Left renal cortex interstitium (tissue), 4 donors: ENCODE results near the gene WDR41. TPM values are rescaled to one million over a fixed set of nuclear protein-coding genes. Genes with fewer than 3 reads are reported as not detected.
"Not testable (repeated sequence)": the region's sequence is repeated elsewhere in the genome, so short reads cannot be mapped to it uniquely, and the experiment has no call there.

Source experiments
- DNase-seq, 4 donors: peaks; one replicate each; pipeline ENCODE4 v3.0.0-alpha.2; 2013; ENCODE audit warnings: low read depth in 4 of 4, low spot score in 2 of 4, missing footprints in 1 of 4
- polyA plus RNA-seq, 4 donors: library from polyadenylated mRNA; unstranded; fragments of 120-200 nt; gene quantifications; one replicate each; pipeline ENCODE4 v1.2.1, GENCODE V29; 2013; ENCODE audit not compliant: insufficient read length in 4 of 4

WDR41 gene
- polyA plus RNA-seq, 4 donors: 50.0 to 60.5 (median 52.9) TPM

DNA sequence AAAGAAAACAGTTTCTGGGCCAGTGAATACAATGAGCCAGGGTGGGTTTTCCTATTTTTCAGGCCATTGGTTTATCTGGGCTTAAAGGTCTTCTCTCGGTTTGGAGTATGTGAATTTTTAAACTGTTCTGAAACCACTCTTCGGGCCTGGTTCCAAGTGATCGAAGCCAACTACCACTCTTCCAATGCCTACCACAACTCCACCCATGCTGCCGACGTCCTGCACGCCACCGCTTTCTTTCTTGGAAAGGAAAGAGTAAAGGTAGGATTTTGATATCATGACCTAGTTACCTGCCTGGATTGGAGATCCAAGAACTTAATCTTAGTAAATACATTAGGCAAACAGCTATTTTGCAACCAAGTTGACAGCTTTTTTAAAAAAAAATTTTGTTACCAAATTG, 79.1 kb downstream of the WDR41 start:
- DNase-seq: no peak

DNA sequence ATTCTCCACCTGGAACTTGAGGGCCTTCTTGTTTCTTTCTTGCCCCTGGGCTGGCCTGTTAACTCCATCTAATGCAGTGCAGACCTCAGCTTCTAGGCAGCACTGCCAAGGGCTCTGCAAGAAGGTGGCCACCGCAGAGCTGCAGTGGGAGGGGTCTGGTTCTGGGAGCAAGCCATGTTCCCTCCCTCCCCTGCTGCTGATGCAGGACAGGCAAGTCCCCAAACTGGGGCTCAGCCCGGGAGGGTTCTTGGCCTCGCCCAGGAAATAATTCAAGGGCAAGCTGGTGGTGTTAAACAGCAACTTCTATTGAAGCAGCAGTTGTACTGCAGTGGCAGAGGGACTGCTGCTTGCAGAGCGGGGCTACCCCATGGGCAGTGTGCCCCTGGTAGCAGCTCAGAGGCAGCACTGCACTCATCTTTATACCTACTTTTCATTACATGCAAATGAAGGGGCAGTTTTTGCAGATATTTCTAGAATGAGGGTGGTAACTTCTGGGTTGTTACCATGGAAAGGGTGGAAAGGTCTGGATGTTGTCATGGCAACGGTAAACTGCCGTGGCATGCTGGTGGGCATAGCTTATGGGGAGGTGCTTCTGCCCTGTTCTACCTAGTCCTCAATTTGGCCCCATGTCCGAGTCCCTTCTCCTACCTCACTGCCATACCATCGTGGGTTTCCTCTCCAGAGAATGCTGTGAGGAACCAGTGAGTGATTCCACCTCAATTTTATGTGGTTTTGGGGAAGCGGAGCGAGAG, 82.1 kb downstream of the WDR41 start:
- no peak for DNase-seq

DNA sequence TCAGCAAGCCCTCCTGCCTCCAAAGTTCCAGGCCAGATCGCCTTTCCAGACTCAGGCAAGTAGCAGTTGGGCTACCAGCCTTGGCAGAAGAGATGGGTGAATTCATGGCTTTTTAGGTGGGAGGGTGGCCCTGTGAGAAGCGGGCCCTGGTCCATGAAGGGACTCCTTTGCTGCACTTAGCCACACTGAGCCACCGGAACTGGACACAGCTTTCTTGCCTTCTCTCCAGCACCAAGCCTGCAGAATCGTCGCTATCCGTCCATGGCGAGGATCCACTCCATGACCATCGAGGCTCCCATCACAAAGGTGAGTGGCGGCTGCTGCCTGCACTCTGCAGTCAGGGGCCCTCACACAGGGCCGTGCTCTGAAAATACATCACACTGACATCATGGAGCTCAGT, 85.0 kb downstream of the WDR41 start:
- no peak for DNase-seq

DNA sequence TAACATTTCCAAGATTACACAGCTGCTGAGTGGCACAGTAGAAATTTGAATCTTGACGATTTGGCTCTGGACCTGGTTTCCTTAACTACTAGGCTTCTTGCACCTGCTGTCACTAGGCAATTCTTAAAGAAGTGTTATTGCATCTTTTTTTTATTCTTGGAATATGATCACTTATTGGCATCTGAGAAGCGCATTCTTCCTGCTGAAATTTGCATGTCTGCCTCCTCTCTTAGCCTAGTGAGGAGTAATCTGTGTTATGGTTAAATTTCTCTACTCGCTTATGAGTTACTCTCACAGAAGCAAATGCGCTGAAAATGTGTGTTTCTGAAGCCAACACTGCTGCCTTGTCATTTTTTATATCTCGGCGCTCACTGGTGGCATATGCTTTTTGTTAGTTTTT, 89.3 kb downstream of the WDR41 start:
- no peak for DNase-seq

DNA sequence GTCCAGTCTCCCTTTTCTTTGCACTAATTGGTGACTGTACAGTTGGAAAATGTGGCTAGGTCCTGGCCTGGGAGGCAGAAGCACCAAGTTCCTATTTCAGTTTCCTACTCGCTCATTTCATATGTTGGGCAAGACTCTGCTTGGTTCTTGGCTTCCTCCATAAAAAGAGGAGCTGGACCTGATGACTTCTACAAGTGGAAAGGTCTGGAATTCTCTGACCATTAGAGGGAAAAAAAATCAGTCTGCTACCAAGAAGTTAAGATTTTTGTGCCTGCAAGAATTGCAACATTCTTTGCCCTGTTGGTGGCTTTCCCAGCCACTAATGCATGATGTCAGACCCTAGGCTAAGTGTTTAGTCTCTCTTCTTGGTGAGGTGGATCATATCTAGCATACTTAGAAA, 91.5 kb downstream of the WDR41 start:
- DNase-seq: no peak

DNA sequence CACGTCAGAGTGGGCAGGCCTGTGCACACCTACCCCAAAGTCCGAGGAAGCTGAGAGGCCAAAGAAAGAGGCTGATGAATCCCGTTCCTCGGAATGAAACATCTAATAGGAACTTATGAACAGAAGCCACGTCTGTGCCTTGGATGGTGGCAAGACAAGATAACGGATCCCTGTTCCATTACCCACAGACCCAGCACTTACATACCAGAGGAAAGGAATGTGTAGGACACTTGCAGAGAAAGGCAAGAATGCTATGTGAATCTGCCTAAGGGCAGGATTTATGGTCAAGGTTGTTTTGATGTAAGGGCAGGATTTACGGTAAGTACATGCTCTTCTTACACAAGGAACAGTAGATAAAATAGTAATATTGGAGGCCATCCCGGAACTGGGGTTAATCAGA, 93.2 kb downstream of the WDR41 start:
- DNase-seq: no peak

DNA sequence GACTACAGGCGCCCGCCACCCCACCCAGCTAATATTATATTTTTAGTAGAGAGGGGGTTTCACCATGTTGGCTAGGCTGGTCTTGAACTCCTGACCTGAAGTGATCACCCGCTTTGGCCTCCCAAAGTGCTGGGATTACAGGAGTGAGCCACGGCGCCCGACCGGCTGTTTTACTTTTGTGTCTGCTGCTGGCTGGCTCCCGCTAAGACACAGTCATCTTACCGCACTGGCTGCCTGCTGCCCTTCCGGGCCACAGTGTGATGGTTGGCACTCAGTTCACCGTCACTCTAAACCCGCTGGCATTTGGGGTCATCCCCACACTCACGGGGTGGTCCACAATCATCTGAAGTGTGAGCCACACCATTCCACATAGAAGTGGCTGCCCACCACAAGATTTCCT, 93.7 kb downstream of the WDR41 start:
- no peak for DNase-seq

DNA sequence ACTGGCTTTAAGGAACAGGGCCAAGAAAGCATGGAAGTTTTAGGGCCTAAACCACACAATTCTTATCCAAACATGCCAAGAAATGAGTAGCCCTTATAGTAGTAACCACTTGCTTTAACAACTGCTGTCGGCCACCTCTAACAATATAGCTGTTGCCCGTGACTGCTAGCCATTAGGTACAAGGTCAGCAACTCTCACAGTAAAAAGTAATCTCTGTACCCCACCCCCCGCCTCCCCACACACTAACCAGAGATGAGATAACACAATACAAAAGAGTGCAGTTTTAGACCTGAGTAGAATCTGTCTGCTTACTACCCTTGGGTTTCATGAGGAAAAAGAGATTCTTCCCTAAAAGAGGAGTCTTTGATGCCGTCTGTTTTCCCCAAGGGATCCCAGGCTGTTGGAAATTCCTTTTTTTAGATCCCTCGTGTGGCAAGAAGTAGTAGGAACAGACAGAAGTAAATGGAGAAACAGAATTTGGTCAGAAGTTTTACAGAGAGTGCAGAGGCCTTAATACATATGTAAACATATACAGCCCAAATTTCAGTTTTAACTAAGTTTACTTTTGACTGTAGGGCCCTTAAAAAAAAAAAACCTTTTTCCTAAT, 94.3 kb downstream of the WDR41 start:
- DNase-seq: no peak

DNA sequence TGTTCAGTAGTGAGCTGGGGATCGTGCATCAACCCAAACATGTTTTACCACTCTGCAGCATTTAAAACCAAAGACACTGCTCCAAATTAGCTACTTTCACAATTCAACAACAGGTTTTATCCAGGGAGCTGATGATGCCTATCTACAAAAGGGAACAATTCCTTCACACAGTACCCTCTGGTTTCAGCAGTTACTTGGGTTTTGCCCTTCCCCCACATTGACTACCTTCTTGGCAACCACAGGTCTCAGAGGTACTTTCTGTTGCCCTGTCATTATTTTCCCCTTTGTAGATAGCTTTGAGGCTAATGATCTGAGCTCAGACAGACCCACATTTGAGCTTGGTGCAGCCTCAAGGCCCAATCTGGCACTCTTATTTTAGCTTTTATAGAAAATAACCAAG, 96.1 kb downstream of the WDR41 start:
- no peak for DNase-seq

DNA sequence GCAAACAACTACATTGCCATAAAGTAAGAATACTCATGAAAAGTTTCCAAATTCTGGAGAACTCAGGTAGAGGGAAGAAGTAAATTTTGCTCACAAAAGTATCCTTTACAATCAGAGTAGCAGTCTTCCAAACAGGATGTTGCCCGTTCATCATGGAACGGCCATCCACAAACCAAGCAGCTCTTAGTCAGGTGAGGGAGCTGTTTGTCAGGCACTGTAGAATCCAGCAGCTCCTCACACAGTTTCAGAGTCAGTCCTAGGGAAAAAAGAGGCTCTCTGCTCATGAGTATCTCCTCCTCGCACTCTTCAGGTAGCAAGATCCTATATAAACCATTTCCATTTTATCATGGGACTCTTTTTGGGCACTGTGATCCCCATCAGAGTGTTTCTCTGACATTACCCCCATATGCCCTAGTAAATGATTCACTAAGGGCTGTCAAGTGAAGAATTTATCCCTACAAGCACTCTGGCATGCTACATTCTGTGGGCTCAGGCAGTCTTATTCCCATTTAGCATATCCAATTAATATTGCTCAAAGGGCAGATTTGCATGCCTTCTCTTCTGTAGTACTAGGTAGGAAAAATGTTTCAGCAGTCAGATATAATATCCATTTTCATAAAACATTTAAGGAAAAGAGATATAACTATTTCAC, 97.9 kb downstream of the WDR41 start:
- no peak for DNase-seq

DNA sequence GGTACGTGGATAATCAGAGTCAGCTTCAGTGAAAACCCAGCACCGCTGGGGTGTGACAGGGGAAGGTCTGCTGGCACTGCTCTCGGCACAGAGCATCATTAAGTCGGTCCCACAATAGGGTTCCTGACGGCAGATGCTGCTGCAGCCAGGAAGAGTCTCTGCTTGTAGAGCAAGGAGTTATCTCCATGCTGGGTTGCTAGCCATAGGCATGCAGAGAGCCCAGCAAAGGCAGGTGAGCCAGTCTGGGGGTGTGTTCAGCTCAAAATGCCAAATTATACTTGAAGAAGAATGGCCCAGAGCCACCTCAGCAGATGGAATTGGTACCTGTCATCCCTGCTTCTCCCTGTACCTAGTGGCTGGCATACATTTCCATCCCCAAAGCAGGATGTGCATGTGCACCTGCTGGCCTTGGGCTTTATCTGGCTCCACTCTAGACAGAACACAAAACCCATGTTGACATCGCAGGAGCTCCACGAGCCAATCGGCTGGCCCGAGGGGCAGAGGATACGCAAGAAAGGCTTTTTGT, 100.8 kb downstream of the WDR41 start:
- no peak for DNase-seq

DNA sequence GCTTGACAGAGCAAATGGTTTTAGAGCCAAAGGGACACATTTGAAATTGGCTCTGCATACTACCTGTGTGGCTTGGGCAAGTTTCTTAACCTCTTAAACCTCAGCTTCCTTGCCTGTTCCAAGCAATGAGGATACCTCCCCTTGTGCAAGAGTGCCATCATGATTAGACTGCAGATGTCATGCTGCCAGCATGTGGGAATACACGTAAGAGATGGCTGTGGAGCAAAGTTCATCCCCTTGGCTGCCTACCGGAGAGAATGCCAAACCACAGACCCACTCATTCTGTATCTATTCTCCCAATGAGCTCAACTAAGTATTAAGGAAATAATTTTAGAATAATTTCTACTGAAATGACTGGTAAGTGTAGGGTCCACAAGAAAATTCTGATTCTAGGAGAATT, 101.3 kb downstream of the WDR41 start:
- no peak for DNase-seq

DNA sequence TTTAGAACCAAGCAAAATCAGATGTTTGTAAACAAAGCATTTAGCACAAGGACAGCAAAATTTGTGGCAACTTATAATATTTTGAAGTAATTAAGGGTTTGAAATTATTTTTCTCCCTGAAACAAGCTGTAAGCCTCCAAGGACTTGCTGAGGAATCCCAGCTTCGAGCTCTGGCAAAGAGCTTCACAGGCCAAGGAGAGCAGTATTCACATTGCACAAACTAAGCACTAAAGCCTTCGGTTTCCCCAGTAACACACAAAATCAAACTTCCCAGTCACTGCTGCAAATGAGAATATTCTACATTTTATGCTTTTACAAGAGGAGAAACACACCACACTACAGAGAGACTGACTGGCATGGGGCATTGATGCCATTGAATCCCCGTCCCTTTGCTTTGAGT, 101.9 kb downstream of the WDR41 start:
- no peak for DNase-seq

DNA sequence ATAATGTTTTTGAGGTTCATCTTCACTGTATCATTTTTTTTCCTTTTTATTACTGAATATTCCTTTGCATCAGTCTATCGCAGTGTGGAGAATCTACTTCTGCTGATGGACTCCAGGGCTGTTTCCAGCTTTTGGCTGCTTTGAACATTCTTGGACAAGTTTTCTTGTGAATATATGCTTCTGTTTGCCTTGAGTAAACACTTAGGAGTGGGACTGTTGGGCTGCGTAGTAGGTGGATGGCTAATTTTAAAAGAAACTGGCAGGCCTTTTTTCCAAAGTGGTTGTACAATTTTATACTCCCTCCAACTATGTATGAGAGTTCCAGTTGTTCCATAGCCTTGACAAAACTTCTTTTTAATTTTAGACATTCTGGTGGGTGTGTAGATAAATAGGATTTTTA, 102.4 kb downstream of the WDR41 start:
- DNase-seq: no peak

DNA sequence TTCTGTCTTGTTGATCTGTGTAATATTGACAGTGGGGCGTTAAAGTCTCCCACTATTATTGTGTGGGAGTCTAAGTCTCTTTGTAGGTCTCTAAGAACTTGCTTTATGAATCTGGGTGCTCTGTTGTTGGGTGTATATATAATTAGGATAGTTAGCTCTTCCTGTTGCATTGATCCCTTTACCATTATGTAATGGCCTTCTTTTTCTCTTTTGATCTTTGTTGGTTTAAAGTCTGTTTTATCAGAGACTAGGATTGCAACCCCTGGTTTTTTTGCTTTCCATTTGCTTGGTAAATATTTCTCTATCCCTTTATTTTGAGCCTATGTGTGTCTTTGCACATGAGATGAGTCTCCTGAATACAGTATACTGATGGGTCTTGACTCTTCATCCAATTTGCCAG, 105.8 kb downstream of the WDR41 start:
- not testable (repeated sequence) for DNase-seq

DNA sequence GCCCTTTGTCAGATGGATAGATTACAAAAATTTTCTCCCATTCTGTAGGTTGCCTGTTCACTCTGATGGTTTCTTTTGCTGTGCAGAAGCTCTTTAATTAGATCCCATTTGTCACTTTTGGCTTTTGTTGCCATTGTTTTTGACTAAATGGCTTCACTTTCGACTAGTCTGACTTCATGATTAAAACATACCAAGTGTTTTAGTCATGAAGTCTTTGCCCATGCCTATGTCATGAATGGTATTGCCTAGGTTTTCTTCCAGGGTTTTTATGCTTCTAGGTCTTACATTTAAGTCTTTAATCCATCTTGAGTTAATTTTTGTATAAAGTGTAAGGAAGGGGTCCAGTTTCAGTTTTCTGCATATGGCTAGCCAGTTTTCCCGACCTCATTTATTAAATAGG, 108.8 kb downstream of the WDR41 start:
- not testable (repeated sequence) for DNase-seq

Other genes with a start within 250 kb of the WDR41 start
- gene OTP, start 146.4 kb upstream of the WDR41 start, polyA plus RNA-seq: under 1 TPM in 1 of 4 donors, not detected in 3; 0.03 TPM